Neuronal stem cell (in vitro differentiated cells): ENCODE data around the gene LEMD2.

Experiments used
- DNase-seq: peaks from one replicate; pipeline ENCODE4 v3.0.0-alpha.2; 2013; ENCODE audit warnings: low spot score
- H2AFZ ChIP-seq: one replicate; pipeline ENCODE4 v1.6.1; 2013; ENCODE audit warnings: mild to moderate bottlenecking, low read length, inconsistent platforms
- H2AK5ac ChIP-seq: 2 replicates; pipeline ENCODE4 v1.6.1; 2013; ENCODE audit warnings: low read depth, mild to moderate bottlenecking, inconsistent platforms, low read length, moderate library complexity, mixed read lengths
- H2BK120ac ChIP-seq: 2 replicates; pipeline ENCODE4 v1.6.1; 2013; ENCODE audit warnings: low read depth, mild to moderate bottlenecking, inconsistent platforms, low read length, moderate library complexity, mixed read lengths
- H2BK12ac ChIP-seq: one replicate; pipeline ENCODE4 v1.6.1; 2013; ENCODE audit warnings: low read length, inconsistent platforms
- H2BK15ac ChIP-seq: 2 replicates; pipeline ENCODE4 v1.6.1; 2013; ENCODE audit warnings: mild to moderate bottlenecking, low read length, inconsistent platforms, mixed read lengths
- H2BK5ac ChIP-seq: one replicate; pipeline ENCODE4 v1.6.1; 2013; ENCODE audit warnings: inconsistent platforms, mild to moderate bottlenecking, low read length, moderate library complexity
- H3K14ac ChIP-seq: one replicate; pipeline ENCODE4 v1.6.1; 2013; ENCODE audit warnings: low read length, inconsistent platforms
- H3K18ac ChIP-seq: 2 replicates; pipeline ENCODE4 v1.6.1; 2013; ENCODE audit warnings: low read length, inconsistent platforms
- H3K23ac ChIP-seq: 2 replicates; pipeline ENCODE4 v1.6.1; 2013; ENCODE audit warnings: low read depth, mild to moderate bottlenecking, mixed read lengths, low read length, inconsistent platforms; ENCODE audit not compliant: poor library complexity
- H3K27ac ChIP-seq: replicated peaks from 3 replicates; pipeline ENCODE4 v1.5.1; 2013; ENCODE audit warnings: low read length, inconsistent platforms
- H3K27me3 ChIP-seq, 3 experiments: 2 replicates each; pipeline ENCODE4 v1.6.1; 2013; ENCODE audit warnings: low read length in 3 of 3, mild to moderate bottlenecking in 2 of 3, inconsistent platforms in 1 of 3, low read depth in 1 of 3, mixed read lengths in 1 of 3, moderate library complexity in 1 of 3; ENCODE audit not compliant: control insufficient read depth in 3 of 3, insufficient read depth in 3 of 3
- H3K36me3 ChIP-seq, 2 donors: replicated peaks in 1 of 2; 2 replicates each; pipeline ENCODE4 v1.6.1; 2013; ENCODE audit warnings: low read length in 2 of 2; ENCODE audit not compliant: control insufficient read depth in 2 of 2, insufficient read depth in 2 of 2
- H3K4ac ChIP-seq: 2 replicates; pipeline ENCODE4 v1.6.1; 2013; ENCODE audit warnings: inconsistent platforms, mild to moderate bottlenecking, low read length, moderate library complexity
- H3K4me1 ChIP-seq, 2 donors: 1 replicate in 1 of 2; 2 replicates in 1 of 2; pipeline ENCODE4 v1.6.1; 2013; ENCODE audit warnings: low read length in 2 of 2, low read depth in 1 of 2; ENCODE audit not compliant: control insufficient read depth in 2 of 2, insufficient read depth in 1 of 2
- H3K4me2 ChIP-seq: one replicate; pipeline ENCODE4 v1.6.1; 2013; ENCODE audit warnings: mild to moderate bottlenecking, low read length, inconsistent platforms; ENCODE audit not compliant: insufficient read depth, poor library complexity, severe bottlenecking
- H3K4me3 ChIP-seq, 2 donors: 2 replicates each; pipeline ENCODE4 v1.5.1; 2013; ENCODE audit warnings: low read length in 2 of 2, mild to moderate bottlenecking in 2 of 2, inconsistent platforms in 1 of 2, moderate library complexity in 1 of 2
- H3K79me1 ChIP-seq: one replicate; pipeline ENCODE4 v1.6.1; 2013; ENCODE audit warnings: low read depth, mild to moderate bottlenecking, inconsistent platforms, low read length, moderate library complexity
- H3K9ac ChIP-seq: one replicate; pipeline ENCODE4 v1.6.1; 2013; ENCODE audit warnings: mild to moderate bottlenecking, low read depth, low read length, inconsistent platforms; ENCODE audit not compliant: poor library complexity
- H3K9me3 ChIP-seq, 2 donors: replicated peaks in 1 of 2; 2 replicates each; pipeline versions ENCODE3 to v1.6.1; 2013; ENCODE audit warnings: low read length in 2 of 2, mild to moderate bottlenecking in 2 of 2, inconsistent platforms in 1 of 2, low read depth in 1 of 2, mixed read lengths in 1 of 2, moderate library complexity in 1 of 2; ENCODE audit not compliant: control insufficient read depth in 2 of 2, insufficient read depth in 1 of 2
- H4K8ac ChIP-seq: one replicate; pipeline ENCODE4 v1.6.1; 2013; ENCODE audit warnings: low read depth, mild to moderate bottlenecking, inconsistent platforms, low read length, moderate library complexity
- H4K91ac ChIP-seq: one replicate; pipeline ENCODE4 v1.6.1; 2013; ENCODE audit warnings: low read length, low read depth, mild to moderate bottlenecking, inconsistent platforms; ENCODE audit not compliant: poor library complexity
- WGBS, 2 donors: extraction: QIAGEN DNeasy Blood & Tissue Kit; methylation state at CpG; one replicate each; pipeline ENCODE4 v1.1.7; 2013; ENCODE audit warnings: missing lambda C conversion rate in 2 of 2, mixed read lengths in 1 of 2; ENCODE audit not compliant: insufficient read length in 2 of 2, insufficient replicate concordance in 1 of 2; ENCODE audit errors: extremely low coverage in 2 of 2; 5-methylcytosine and 5-hydroxymethylcytosine counted together

The LEMD2 gene

DNA sequence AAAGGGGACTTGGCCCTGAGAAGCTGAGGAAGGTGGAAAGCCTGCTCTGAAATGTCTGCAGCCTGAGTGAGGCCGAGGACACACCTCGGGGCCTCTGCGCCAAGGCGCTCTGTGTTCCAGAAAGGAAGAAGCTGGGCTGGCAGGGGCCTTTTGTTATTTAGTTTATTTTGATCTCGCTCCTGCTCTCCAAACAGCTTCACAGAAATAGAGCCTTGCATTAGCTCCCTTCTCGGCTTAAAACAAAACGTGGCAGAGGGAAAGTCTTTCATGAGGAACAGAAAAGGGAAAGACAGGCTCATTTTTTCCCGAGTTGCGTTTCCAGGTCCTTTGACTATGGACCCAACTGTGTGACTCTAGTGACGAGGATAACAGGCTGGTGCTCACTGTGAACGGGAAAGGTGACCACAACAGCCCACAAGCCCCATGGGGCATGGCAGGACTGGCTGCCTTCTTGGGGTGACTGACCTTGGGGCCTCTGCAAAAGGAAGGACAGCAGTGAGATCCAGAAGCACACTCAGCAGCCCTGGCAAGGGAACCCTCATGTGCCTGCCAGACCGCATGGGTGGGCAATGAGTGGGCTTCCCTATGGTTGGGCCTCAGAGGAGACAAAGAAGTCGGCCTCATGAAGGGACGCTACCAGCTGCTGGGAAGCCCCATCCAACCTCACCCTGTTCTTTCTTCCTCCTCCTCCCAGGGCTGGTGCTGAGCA lies 18.7 kb downstream of the LEMD2 start:
- WGBS, 2 donors = no CpG with 5 or more reads among the region's 14 CpGs
- Histone ChIP-seq H3K14ac (no peak overlapping the region), H2AFZ (no peak overlapping the region), H3K9me3 (no peaks in the 10 kb centered on the region), H3K4ac (no peak overlapping the region), H3K23ac (no peak overlapping the region), H3K9ac (no peak overlapping the region), H2BK12ac (no peak overlapping the region), H3K79me1 (no peaks in the 10 kb centered on the region), H3K27me3 (no peaks in the 10 kb centered on the region), H2BK15ac (no peak overlapping the region), H2BK120ac (no peak overlapping the region), H4K91ac (no peak overlapping the region), H3K36me3 (peaks cover 15 to 29% of the 10 kb centered on the region in 2 donors), H3K18ac (peak overlapping the region; percentile 20), H3K4me2 (no peak overlapping the region), H4K8ac (no peak overlapping the region), H2BK5ac (no peak overlapping the region), H2AK5ac (peak overlapping the region; percentile 38), H3K27ac (no peak overlapping the region), H3K4me3 (no peak overlapping the region), H3K4me1 (peaks cover 10 to 12% of the 10 kb centered on the region in 2 donors)
- DNase-seq = no peak

DNA sequence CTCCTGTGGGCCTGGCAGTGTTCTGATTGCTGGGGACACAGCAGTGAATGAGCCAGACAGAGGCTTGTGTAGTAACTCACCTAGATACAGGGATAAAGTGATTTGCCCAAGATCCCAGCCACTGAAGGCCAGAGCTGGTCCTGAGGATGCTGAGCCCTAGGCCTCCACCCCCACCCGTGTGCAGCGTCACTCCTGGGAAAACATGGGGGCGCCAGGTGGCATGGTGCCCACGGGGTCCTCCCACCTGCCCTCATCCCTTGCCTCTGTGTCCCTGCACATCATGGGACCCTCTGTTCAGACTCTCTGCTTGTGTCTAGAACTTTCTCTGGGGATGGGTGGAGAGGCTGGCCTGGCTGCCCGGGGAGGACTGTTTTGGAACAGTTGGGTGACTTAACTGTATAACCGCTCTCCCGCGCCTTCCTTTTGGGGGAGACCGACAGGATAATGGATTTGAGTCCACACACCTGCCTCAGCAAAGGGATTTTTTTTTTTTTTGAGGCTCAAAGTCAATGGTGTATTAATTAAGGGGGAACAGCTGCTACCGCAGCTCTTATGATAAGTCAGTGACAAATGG lies 19.6 kb downstream of the LEMD2 start:
- H2BK12ac ChIP-seq = no peak overlapping the region
- no peaks in the 10 kb centered on the region for H3K27me3 ChIP-seq
- DNase-seq = no peak
- no peaks in the 10 kb centered on the region for H3K9me3 ChIP-seq
- H2AK5ac ChIP-seq = peak overlapping the region; percentile 68
- H2AFZ ChIP-seq = no peak overlapping the region
- H3K4ac ChIP-seq = no peak overlapping the region
- peak overlapping the region; percentile 25 for H3K14ac ChIP-seq
- H3K4me3 ChIP-seq = no peak overlapping the region
- no peak overlapping the region for H3K4me2 ChIP-seq
- H3K4me1 ChIP-seq = peaks cover 10 to 12% of the 10 kb centered on the region in 2 donors
- no peak overlapping the region for H2BK5ac ChIP-seq
- WGBS, 2 donors = no CpG with 5 or more reads among the region's 10 CpGs
- H3K23ac ChIP-seq = no peak overlapping the region
- no peak overlapping the region for H3K27ac ChIP-seq
- peak overlapping the region; percentile 51 for H3K18ac ChIP-seq
- no peak overlapping the region for H2BK15ac ChIP-seq
- H2BK120ac ChIP-seq = no peak overlapping the region
- H3K79me1 ChIP-seq = no peaks in the 10 kb centered on the region
- peaks cover 9 to 20% of the 10 kb centered on the region in 2 donors for H3K36me3 ChIP-seq
- H4K91ac ChIP-seq = no peak overlapping the region
- no peak overlapping the region for H3K9ac ChIP-seq
- H4K8ac ChIP-seq = no peak overlapping the region

DNA sequence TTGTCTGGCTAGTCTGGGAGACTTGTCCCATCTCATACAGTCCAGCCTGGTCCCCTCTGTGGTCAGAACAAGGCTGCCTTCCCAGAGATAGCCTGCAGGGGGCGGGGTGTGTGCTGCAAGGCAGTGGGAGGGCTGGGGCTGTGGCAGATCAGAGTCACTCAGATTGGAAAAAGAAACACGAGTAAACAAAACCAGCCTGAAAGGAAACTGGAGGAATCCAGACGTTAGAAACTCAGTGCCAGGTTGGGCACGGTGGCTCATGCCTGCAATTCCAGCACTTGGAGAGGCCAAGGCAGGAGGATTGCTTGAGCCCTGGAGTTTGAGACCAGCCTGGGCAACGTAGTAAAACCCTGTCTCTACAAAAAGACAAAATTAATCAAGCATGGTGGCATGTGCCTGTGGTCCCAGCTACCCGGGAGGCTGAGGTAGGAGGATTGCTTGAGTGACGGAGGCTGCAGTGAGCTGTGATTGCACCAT lies 20.2 kb downstream of the LEMD2 start:
- no peak overlapping the region for H3K23ac ChIP-seq
- H3K27ac ChIP-seq = no peak overlapping the region
- H2BK5ac ChIP-seq = no peak overlapping the region
- H3K4ac ChIP-seq = no peak overlapping the region
- H3K9ac ChIP-seq = no peak overlapping the region
- no peaks in the 10 kb centered on the region for H3K79me1 ChIP-seq
- H3K4me3 ChIP-seq = no peak overlapping the region
- peak; percentile 73 for DNase-seq
- no peak overlapping the region for H4K8ac ChIP-seq
- peaks cover 10 to 12% of the 10 kb centered on the region in 2 donors for H3K4me1 ChIP-seq
- H3K9me3 ChIP-seq = no peaks in the 10 kb centered on the region
- H2AFZ ChIP-seq = peak overlapping the region; percentile 70
- H4K91ac ChIP-seq = no peak overlapping the region
- no peak overlapping the region for H2BK12ac ChIP-seq
- H3K36me3 ChIP-seq = peaks cover 7 to 17% of the 10 kb centered on the region in 2 donors
- H3K18ac ChIP-seq = no peak overlapping the region
- no peak overlapping the region for H2AK5ac ChIP-seq
- no peak overlapping the region for H2BK15ac ChIP-seq
- H2BK120ac ChIP-seq = no peak overlapping the region
- no peak overlapping the region for H3K14ac ChIP-seq
- no peak overlapping the region for H3K4me2 ChIP-seq
- H3K27me3 ChIP-seq = peaks cover 0 to 1% (median 0%) of the 10 kb centered on the region in 3 experiments
- no CpG with 5 or more reads among the region's 7 CpGs for WGBS, 2 donors
